HepG2 (cell line): ENCODE measurements around the gene NAPEPLD. TPM values are rescaled to one million over a fixed set of nuclear protein-coding genes. Genes with fewer than 3 reads are reported as not detected.

Experiments
- CCDC6 ChIP-seq: sonication (generic); formaldehyde crosslinking; IDR thresholded peaks from 2 replicates; pipeline ENCODE4 v1.8.1; 2022; ENCODE audit warnings: mild to moderate bottlenecking, missing genetic modification reagents, moderate library complexity
- ESRRA ChIP-seq: sonication (generic); formaldehyde crosslinking; IDR thresholded peaks from 2 replicates; pipeline ENCODE4 v1.5.1; 2020; ENCODE audit warnings: mild to moderate bottlenecking, low read depth, missing genetic modification reagents
- GFI1 ChIP-seq: sonication (generic); formaldehyde crosslinking; IDR thresholded peaks from 2 replicates; pipeline ENCODE4 v1.5.0; 2020; ENCODE audit warnings: missing genetic modification reagents, mild to moderate bottlenecking, borderline replicate concordance
- NCOA1 ChIP-seq: sonication (generic); formaldehyde crosslinking; IDR thresholded peaks from 2 replicates; pipeline ENCODE4 v1.9.0; 2021; ENCODE audit warnings: missing genetic modification reagents
- RBFOX2 ChIP-seq: fragments of 200-400 bp; formaldehyde crosslinking; IDR thresholded peaks from 2 replicates; pipeline ENCODE4 v1.6.1; 2017; ENCODE audit warnings: low read depth, mild to moderate bottlenecking, low read length
- SIX1 ChIP-seq: sonication (generic); formaldehyde crosslinking; IDR thresholded peaks from 2 replicates; pipeline ENCODE4 v1.4.0; 2020; ENCODE audit warnings: missing genetic modification reagents, borderline replicate concordance
- SPEN ChIP-seq: sonication (generic); formaldehyde crosslinking; IDR thresholded peaks from 2 replicates; pipeline ENCODE4 v1.5.1; 2020; ENCODE audit warnings: low read depth, mild to moderate bottlenecking, missing genetic modification reagents
- TFDP2 ChIP-seq: sonication (generic); formaldehyde crosslinking; IDR thresholded peaks from 2 replicates; pipeline ENCODE4 v1.4.0; 2020; ENCODE audit warnings: missing genetic modification reagents
- ZFP36L2 ChIP-seq: sonication (generic); formaldehyde crosslinking; IDR thresholded peaks from 2 replicates; pipeline ENCODE4 v1.4.0; 2020; ENCODE audit warnings: missing genetic modification reagents
- ZFX ChIP-seq: sonication (generic); formaldehyde crosslinking; IDR thresholded peaks from 2 replicates; pipeline ENCODE4 v1.4.0; 2020; ENCODE audit warnings: mild to moderate bottlenecking, low read depth, missing genetic modification reagents, moderate library complexity
- ZMAT3 ChIP-seq: sonication (generic); formaldehyde crosslinking; conservative IDR thresholded peaks from 2 replicates; pipeline ENCODE4 v1.7.0; 2021; ENCODE audit warnings: missing genetic modification reagents
- ZNF17 ChIP-seq: sonication (generic); formaldehyde crosslinking; IDR thresholded peaks from 2 replicates; pipeline ENCODE4 v1.5.0; 2020; ENCODE audit warnings: mild to moderate bottlenecking, missing genetic modification reagents
- ZNF367 ChIP-seq: sonication (generic); formaldehyde crosslinking; IDR thresholded peaks from 2 replicates; pipeline ENCODE4 v1.4.0; 2020; ENCODE audit warnings: missing genetic modification reagents, borderline replicate concordance
- ZNF446 ChIP-seq: sonication (generic); formaldehyde crosslinking; IDR thresholded peaks from 2 replicates; pipeline ENCODE4 v1.5.0; 2020; ENCODE audit warnings: mild to moderate bottlenecking, missing genetic modification reagents
- ZNF709 ChIP-seq: sonication (generic); formaldehyde crosslinking; IDR thresholded peaks from 2 replicates; pipeline ENCODE4 v1.5.0; 2020; ENCODE audit warnings: mild to moderate bottlenecking, missing genetic modification reagents
- ZSCAN12 ChIP-seq: sonication (generic); formaldehyde crosslinking; IDR thresholded peaks from 2 replicates; pipeline ENCODE4 v1.9.0; 2021; ENCODE audit warnings: mild to moderate bottlenecking, missing genetic modification reagents
- ZSCAN29 ChIP-seq: sonication (generic); formaldehyde crosslinking; conservative IDR thresholded peaks from 2 replicates; pipeline ENCODE4 v1.4.0; 2020; ENCODE audit warnings: mild to moderate bottlenecking, missing genetic modification reagents
- polyA plus RNA-seq, 8 experiments: library from polyadenylated mRNA; depleted of rRNA in 3 of 8; stranded (reverse) in 7 of 8; unstranded in 1 of 8; fragments of >200 nt; fragmentation: Illumina TruSeq in 4 of 8; extraction: Trizol in 4 of 8; gene quantifications; 2 replicates each; pipeline versions ENCODE4 v1.2.1 to v1.2.3, GENCODE V29; 2011 to 2016; ENCODE audit warnings: low read depth in 4 of 8, missing spikeins in 1 of 8, mixed read lengths in 1 of 8; ENCODE audit not compliant: insufficient read depth in 1 of 8
- total RNA-seq, 5 experiments: library from RNA; depleted of rRNA; stranded (reverse); fragments of >200 nt; fragmentation: Illumina TruSeq; extraction: Trizol; gene quantifications; 2 replicates each; pipeline ENCODE4 v1.2.3, GENCODE V29; 2016; ENCODE audit warnings: low read depth in 1 of 5
- TF ChIP-seq, protein P1 (sequence below): sonication (generic); formaldehyde crosslinking; IDR thresholded peaks from 2 replicates; pipeline ENCODE4 v1.5.1; 2020; ENCODE audit warnings: mild to moderate bottlenecking, missing genetic modification reagents, moderate library complexity
- TF ChIP-seq, protein P2 (sequence below): conservative IDR thresholded peaks from 2 replicates; pipeline ENCODE4 v1.6.1; 2018; ENCODE audit warnings: missing genetic modification reagents
- TF ChIP-seq, protein P3 (sequence below): sonication (generic); formaldehyde crosslinking; IDR thresholded peaks from 2 replicates; pipeline ENCODE4 v1.5.1; 2020; ENCODE audit warnings: missing genetic modification reagents, mild to moderate bottlenecking, borderline replicate concordance

NAPEPLD gene
- total and polyA plus RNA-seq, 2 of the 13 experiments (the other 11 are each of a cell fraction or from before 2014, with no cell fraction given), result 3.4 to 5.6 TPM

GRCh38 chr7:103074519-103075336 lies 74.2 kb downstream of the NAPEPLD start, which contains the start of the genes ARMC10 and FBXL13 (continued):
- TF ChIP-seq ZNF446 (CRISPR knock-in tag) (no peak), ZNF367 (CRISPR knock-in tag) (peak; percentile 0; the same call in 1 of the 2 replicates), RBFOX2 (peak; percentile 87), ZFX (CRISPR knock-in tag) (peak; percentile 87), SIX1 (CRISPR knock-in tag) (no peak), TFDP2 (peak; percentile 23), ZNF709 (CRISPR knock-in tag) (0 out of 2 replicates have a peak, but pooled peaks have one; percentile 22), ZMAT3 (no peak), GFI1 (CRISPR knock-in tag) (0 out of 2 replicates have a peak, but pooled peaks have one; percentile 45), ESRRA (no peak; the same call in 1 of the 2 replicates), SPEN (CRISPR knock-in tag) (0 out of 2 replicates have a peak, but pooled peaks have one; percentile 24), ZSCAN12 (no peak), ZFP36L2 (CRISPR knock-in tag) (no peak), ZNF17 (no peak), CCDC6 (CRISPR knock-in tag) (peak; percentile 36; the same call in 1 of the 2 replicates), NCOA1 (CRISPR knock-in tag) (0 out of 2 replicates have a peak, but pooled peaks have one; percentile 27), ZSCAN29 (CRISPR knock-in tag) (no peak)
- TF ChIP-seq, protein P1, sequence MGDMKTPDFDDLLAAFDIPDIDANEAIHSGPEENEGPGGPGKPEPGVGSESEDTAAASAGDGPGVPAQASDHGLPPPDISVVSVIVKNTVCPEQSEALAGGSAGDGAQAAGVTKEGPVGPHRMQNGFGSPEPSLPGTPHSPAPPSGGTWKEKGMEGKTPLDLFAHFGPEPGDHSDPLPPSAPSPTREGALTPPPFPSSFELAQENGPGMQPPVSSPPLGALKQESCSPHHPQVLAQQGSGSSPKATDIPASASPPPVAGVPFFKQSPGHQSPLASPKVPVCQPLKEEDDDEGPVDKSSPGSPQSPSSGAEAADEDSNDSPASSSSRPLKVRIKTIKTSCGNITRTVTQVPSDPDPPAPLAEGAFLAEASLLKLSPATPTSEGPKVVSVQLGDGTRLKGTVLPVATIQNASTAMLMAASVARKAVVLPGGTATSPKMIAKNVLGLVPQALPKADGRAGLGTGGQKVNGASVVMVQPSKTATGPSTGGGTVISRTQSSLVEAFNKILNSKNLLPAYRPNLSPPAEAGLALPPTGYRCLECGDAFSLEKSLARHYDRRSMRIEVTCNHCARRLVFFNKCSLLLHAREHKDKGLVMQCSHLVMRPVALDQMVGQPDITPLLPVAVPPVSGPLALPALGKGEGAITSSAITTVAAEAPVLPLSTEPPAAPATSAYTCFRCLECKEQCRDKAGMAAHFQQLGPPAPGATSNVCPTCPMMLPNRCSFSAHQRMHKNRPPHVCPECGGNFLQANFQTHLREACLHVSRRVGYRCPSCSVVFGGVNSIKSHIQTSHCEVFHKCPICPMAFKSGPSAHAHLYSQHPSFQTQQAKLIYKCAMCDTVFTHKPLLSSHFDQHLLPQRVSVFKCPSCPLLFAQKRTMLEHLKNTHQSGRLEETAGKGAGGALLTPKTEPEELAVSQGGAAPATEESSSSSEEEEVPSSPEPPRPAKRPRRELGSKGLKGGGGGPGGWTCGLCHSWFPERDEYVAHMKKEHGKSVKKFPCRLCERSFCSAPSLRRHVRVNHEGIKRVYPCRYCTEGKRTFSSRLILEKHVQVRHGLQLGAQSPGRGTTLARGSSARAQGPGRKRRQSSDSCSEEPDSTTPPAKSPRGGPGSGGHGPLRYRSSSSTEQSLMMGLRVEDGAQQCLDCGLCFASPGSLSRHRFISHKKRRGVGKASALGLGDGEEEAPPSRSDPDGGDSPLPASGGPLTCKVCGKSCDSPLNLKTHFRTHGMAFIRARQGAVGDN (CRISPR knock-in tag), result peak; percentile 79
- TF ChIP-seq, protein P2, sequence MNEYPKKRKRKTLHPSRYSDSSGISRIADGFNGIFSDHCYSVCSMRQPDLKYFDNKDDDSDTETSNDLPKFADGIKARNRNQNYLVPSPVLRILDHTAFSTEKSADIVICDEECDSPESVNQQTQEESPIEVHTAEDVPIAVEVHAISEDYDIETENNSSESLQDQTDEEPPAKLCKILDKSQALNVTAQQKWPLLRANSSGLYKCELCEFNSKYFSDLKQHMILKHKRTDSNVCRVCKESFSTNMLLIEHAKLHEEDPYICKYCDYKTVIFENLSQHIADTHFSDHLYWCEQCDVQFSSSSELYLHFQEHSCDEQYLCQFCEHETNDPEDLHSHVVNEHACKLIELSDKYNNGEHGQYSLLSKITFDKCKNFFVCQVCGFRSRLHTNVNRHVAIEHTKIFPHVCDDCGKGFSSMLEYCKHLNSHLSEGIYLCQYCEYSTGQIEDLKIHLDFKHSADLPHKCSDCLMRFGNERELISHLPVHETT (CRISPR knock-in tag), result peak; percentile 98
- TF ChIP-seq, protein P3, sequence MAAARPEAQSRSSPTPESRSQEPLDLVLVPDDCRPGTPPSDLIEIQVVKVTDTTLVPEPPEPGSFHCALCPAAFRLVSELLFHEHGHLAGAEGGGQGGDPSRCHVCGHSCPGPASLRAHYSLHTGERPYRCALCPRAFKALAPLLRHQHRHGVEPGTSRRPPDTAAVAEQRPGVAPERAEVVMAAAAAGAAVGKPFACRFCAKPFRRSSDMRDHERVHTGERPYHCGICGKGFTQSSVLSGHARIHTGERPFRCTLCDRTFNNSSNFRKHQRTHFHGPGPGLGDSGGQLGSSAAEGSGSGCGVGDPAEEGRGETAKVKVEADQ, result no peak
